ENCODE results near the gene OIP5.

The OIP5 gene

GRCh38 chr15:41292521-41292920, 39.9 kb downstream of the OIP5 start:
- TF ChIP-seq CTCF (IDR thresholded peaks at IDR 0.05; ENCODE audit: extremely low read depth, missing control alignments), result no peak
- no peak for DNase-seq (ENCODE audit: low spot score)

- DNase-seq (ENCODE audit: low spot score), result peak; percentile 50
- TF ChIP-seq CTCF (IDR thresholded peaks at IDR 0.05; ENCODE audit: extremely low read depth, missing control alignments), result no peak
Measured at GRCh38 chr15:41291065-41291631, 41.2 kb downstream of the OIP5 start.

- TF ChIP-seq CTCF (IDR thresholded peaks at IDR 0.05; ENCODE audit: extremely low read depth, missing control alignments), result no peak
- DNase-seq (ENCODE audit: low spot score), result no peak
Measured at GRCh38 chr15:41289953-41290352, 42.4 kb downstream of the OIP5 start.

GRCh38 chr15:41288464-41288863, 43.9 kb downstream of the OIP5 start:
- no peak for TF ChIP-seq CTCF (IDR thresholded peaks at IDR 0.05; ENCODE audit: extremely low read depth, missing control alignments)
- DNase-seq (ENCODE audit: low spot score), result no peak

- no peak for TF ChIP-seq CTCF (IDR thresholded peaks at IDR 0.05; ENCODE audit: extremely low read depth, missing control alignments)
- no peak for DNase-seq (ENCODE audit: low spot score)
Measured at GRCh38 chr15:41286665-41287333, 45.6 kb downstream of the OIP5 start.

GRCh38 chr15:41285285-41285684, 47.1 kb downstream of the OIP5 start:
- DNase-seq (ENCODE audit: low spot score), result no peak
- no peak for TF ChIP-seq CTCF (IDR thresholded peaks at IDR 0.05; ENCODE audit: extremely low read depth, missing control alignments)

GRCh38 chr15:41284427-41285177, 47.8 kb downstream of the OIP5 start:
- no peak for TF ChIP-seq CTCF (IDR thresholded peaks at IDR 0.05; ENCODE audit: extremely low read depth, missing control alignments)
- DNase-seq (ENCODE audit: low spot score), result no peak

All from GM20000 (cell line).